IPS DF 4.7 (cell line): ENCODE measurements around the gene XYLT1.

Source experiments
- DNase-seq: peaks from one replicate; pipeline ENCODE4 v3.0.0-alpha.2; 2013; ENCODE audit warnings: low spot score; ENCODE audit errors: extremely low read depth

The XYLT1 gene

GRCh38 chr16:17266608-17267313 is 204.0 kb downstream of the XYLT1 start:
- DNase-seq, result no peak

GRCh38 chr16:17265154-17265553 is 205.6 kb downstream of the XYLT1 start:
- DNase-seq, result no peak

GRCh38 chr16:17261197-17261858 is 209.4 kb downstream of the XYLT1 start:
- DNase-seq, result no peak

GRCh38 chr16:17260276-17260849 is 210.4 kb downstream of the XYLT1 start:
- DNase-seq, result no peak

GRCh38 chr16:17259751-17260270 is 210.9 kb downstream of the XYLT1 start:
- no peak for DNase-seq

GRCh38 chr16:17258848-17259713 is 211.7 kb downstream of the XYLT1 start:
- DNase-seq, result no peak

GRCh38 chr16:17258077-17258599 is 212.6 kb downstream of the XYLT1 start:
- DNase-seq, result no peak

- no peak for DNase-seq
These were observed 213.2 kb downstream of the XYLT1 start for GRCh38 chr16:17257426-17258023.

GRCh38 chr16:17252701-17253100 is 218.1 kb downstream of the XYLT1 start:
- DNase-seq, result no peak

- DNase-seq, result no peak
These were observed 218.7 kb downstream of the XYLT1 start for GRCh38 chr16:17252064-17252463.

- DNase-seq, result no peak
These were observed 219.3 kb downstream of the XYLT1 start for GRCh38 chr16:17251496-17251895.

GRCh38 chr16:17246974-17247732 is 223.6 kb downstream of the XYLT1 start:
- DNase-seq, result no peak

GRCh38 chr16:17246268-17246885 is 224.4 kb downstream of the XYLT1 start:
- DNase-seq, result no peak

- DNase-seq, result no peak
These were observed 225.0 kb downstream of the XYLT1 start for GRCh38 chr16:17245776-17246175.

GRCh38 chr16:17244872-17245551 is 225.7 kb downstream of the XYLT1 start:
- no peak for DNase-seq

- no peak for DNase-seq
These were observed 229.4 kb downstream of the XYLT1 start for GRCh38 chr16:17241264-17241835.

- DNase-seq, result no peak
These were observed 232.3 kb downstream of the XYLT1 start for GRCh38 chr16:17238285-17239028.

GRCh38 chr16:17237350-17237944 is 233.3 kb downstream of the XYLT1 start:
- DNase-seq, result no peak
